Measurements from ENCODE around the gene VWA2. TPM values are rescaled to one million over a fixed set of nuclear protein-coding genes. Genes with fewer than 3 reads are reported as not detected.

Gene VWA2
- polyA plus RNA-seq, 1 donor from 2014 or later: not detected

DNA sequence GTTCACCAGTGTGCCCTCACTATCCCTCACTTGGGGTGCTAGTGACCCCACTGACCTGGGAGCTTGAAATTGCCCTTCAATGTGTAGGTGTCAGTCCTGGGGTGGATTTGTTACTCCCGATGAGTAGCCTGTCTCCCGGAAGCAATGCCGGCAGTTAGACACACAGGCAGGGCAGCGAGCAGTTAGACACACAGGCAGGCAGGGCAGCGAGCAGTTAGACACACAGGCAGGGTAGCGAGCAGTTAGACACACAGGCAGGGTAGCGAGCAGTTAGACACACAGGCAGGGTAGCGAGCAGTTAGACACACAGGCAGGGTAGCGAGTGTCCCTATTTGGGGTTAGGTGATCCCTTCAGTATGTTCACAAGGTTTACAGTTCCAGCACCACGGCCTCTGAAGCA lies 44.0 kb downstream of the VWA2 start:
- Histone ChIP-seq H4K20me1 (ENCODE audit: insufficient read depth) (no peaks in the 10 kb centered on the region), H3K9me3 (ENCODE audit: low read length) (no peaks in the 10 kb centered on the region), H3K79me2 (replicated peaks; ENCODE audit: insufficient read depth, low read length) (no peaks in the 10 kb centered on the region), H3K4me3 (ENCODE audit: low read length) (no peak overlapping the region), H3K27me3 (ENCODE audit: insufficient read depth, low read depth, low read length) (no peaks in the 10 kb centered on the region), H3K9me2 (ENCODE audit: insufficient read depth, low read length) (no peaks in the 10 kb centered on the region), H3K36me3 (ENCODE audit: insufficient read depth, low read length) (no peaks in the 10 kb centered on the region), H3K27ac (ENCODE audit: low read length) (no peak overlapping the region), H3K4me2 (ENCODE audit: low read length) (no peak overlapping the region), H3F3A (ENCODE audit: insufficient read depth, low read length, poor library complexity, severe bottlenecking) (no peaks in the 10 kb centered on the region), H2AFZ (ENCODE audit: low read depth, low read length) (no peak overlapping the region), H3K9ac (ENCODE audit: low read length) (no peak overlapping the region)
- TF ChIP-seq EZH2 (IDR thresholded peaks at IDR 0.05; ENCODE audit: borderline replicate concordance, insufficient read depth, low read length, poor library complexity, severe bottlenecking) (no peak), TAF1 (IDR thresholded peaks at IDR 0.05; ENCODE audit: low read depth) (no peak), SMC3 (conservative IDR thresholded peaks at IDR 0.05; ENCODE audit: poor library complexity) (no peak), MXI1 (conservative IDR thresholded peaks at IDR 0.05; ENCODE audit: poor library complexity, severe bottlenecking) (no peak), EP300 (conservative IDR thresholded peaks at IDR 0.05; ENCODE audit: poor library complexity, severe bottlenecking) (no peak), RAD21 (conservative IDR thresholded peaks at IDR 0.05) (no peak), POLR2AphosphoS5 (IDR thresholded peaks at IDR 0.05) (no peak)
- TF ChIP-seq, protein P1, sequence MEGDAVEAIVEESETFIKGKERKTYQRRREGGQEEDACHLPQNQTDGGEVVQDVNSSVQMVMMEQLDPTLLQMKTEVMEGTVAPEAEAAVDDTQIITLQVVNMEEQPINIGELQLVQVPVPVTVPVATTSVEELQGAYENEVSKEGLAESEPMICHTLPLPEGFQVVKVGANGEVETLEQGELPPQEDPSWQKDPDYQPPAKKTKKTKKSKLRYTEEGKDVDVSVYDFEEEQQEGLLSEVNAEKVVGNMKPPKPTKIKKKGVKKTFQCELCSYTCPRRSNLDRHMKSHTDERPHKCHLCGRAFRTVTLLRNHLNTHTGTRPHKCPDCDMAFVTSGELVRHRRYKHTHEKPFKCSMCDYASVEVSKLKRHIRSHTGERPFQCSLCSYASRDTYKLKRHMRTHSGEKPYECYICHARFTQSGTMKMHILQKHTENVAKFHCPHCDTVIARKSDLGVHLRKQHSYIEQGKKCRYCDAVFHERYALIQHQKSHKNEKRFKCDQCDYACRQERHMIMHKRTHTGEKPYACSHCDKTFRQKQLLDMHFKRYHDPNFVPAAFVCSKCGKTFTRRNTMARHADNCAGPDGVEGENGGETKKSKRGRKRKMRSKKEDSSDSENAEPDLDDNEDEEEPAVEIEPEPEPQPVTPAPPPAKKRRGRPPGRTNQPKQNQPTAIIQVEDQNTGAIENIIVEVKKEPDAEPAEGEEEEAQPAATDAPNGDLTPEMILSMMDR (IDR thresholded peaks at IDR 0.05; ENCODE audit: poor library complexity, severe bottlenecking): no peak
- TF ChIP-seq, protein P2, sequence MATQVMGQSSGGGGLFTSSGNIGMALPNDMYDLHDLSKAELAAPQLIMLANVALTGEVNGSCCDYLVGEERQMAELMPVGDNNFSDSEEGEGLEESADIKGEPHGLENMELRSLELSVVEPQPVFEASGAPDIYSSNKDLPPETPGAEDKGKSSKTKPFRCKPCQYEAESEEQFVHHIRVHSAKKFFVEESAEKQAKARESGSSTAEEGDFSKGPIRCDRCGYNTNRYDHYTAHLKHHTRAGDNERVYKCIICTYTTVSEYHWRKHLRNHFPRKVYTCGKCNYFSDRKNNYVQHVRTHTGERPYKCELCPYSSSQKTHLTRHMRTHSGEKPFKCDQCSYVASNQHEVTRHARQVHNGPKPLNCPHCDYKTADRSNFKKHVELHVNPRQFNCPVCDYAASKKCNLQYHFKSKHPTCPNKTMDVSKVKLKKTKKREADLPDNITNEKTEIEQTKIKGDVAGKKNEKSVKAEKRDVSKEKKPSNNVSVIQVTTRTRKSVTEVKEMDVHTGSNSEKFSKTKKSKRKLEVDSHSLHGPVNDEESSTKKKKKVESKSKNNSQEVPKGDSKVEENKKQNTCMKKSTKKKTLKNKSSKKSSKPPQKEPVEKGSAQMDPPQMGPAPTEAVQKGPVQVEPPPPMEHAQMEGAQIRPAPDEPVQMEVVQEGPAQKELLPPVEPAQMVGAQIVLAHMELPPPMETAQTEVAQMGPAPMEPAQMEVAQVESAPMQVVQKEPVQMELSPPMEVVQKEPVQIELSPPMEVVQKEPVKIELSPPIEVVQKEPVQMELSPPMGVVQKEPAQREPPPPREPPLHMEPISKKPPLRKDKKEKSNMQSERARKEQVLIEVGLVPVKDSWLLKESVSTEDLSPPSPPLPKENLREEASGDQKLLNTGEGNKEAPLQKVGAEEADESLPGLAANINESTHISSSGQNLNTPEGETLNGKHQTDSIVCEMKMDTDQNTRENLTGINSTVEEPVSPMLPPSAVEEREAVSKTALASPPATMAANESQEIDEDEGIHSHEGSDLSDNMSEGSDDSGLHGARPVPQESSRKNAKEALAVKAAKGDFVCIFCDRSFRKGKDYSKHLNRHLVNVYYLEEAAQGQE (IDR thresholded peaks at IDR 0.05; ENCODE audit: borderline replicate concordance): no peak

DNA sequence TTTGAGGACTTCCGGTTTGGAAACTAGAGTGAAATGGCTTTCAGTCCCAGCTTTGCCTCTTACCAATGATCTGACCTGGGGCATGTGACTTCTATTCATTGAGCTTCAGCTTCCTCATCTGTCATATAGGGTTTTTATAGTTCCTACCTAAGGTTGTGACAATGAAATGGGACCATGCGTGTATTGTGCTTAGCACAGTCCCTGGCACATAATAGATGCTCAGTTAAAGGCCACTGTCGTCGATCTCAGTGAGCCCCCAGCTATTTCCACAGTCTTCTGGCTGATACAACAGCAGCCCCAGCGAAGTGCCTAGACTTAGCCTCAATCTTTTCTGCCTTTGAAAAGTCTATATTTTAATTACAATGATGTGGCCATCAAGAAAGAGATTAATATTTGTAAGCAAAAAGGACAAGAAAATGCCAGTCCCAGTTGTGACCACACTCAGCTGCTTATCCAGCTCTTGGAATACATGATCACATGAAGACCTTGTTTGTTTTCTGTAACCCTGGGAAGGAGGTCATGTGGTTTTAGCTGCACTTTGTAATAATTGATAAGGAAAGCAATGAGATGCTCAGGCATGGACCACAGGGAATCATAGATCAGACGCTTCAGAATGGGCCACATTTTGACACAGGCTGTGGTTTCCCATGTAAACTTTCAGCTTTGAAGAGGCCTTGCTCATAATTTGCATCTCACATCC lies 44.6 kb downstream of the VWA2 start:
- Histone ChIP-seq H3K27ac (ENCODE audit: low read length) (no peak overlapping the region), H3K36me3 (ENCODE audit: insufficient read depth, low read length) (no peaks in the 10 kb centered on the region), H3K79me2 (replicated peaks; ENCODE audit: insufficient read depth, low read length) (no peaks in the 10 kb centered on the region), H3F3A (ENCODE audit: insufficient read depth, low read length, poor library complexity, severe bottlenecking) (no peaks in the 10 kb centered on the region), H2AFZ (ENCODE audit: low read depth, low read length) (no peak overlapping the region), H3K9ac (ENCODE audit: low read length) (no peak overlapping the region), H4K20me1 (ENCODE audit: insufficient read depth) (no peaks in the 10 kb centered on the region), H3K4me3 (ENCODE audit: low read length) (no peak overlapping the region), H3K4me2 (ENCODE audit: low read length) (no peak overlapping the region), H3K27me3 (ENCODE audit: insufficient read depth, low read depth, low read length) (no peaks in the 10 kb centered on the region), H3K9me3 (ENCODE audit: low read length) (no peaks in the 10 kb centered on the region), H3K9me2 (ENCODE audit: insufficient read depth, low read length) (no peaks in the 10 kb centered on the region)
- TF ChIP-seq EZH2 (IDR thresholded peaks at IDR 0.05; ENCODE audit: borderline replicate concordance, insufficient read depth, low read length, poor library complexity, severe bottlenecking) (no peak), MXI1 (conservative IDR thresholded peaks at IDR 0.05; ENCODE audit: poor library complexity, severe bottlenecking) (no peak), EP300 (conservative IDR thresholded peaks at IDR 0.05; ENCODE audit: poor library complexity, severe bottlenecking) (no peak), RAD21 (conservative IDR thresholded peaks at IDR 0.05) (no peak), SMC3 (conservative IDR thresholded peaks at IDR 0.05; ENCODE audit: poor library complexity) (no peak), TAF1 (IDR thresholded peaks at IDR 0.05; ENCODE audit: low read depth) (no peak), POLR2AphosphoS5 (IDR thresholded peaks at IDR 0.05) (no peak)
- TF ChIP-seq, protein P1 (IDR thresholded peaks at IDR 0.05; ENCODE audit: poor library complexity, severe bottlenecking): no peak
- TF ChIP-seq, protein P2 (IDR thresholded peaks at IDR 0.05; ENCODE audit: borderline replicate concordance): no peak

All from neural cell (in vitro differentiated cells).